Neural progenitor cell (in vitro differentiated cells): ENCODE data around the gene SUMF2. TPM values are rescaled to one million over a fixed set of nuclear protein-coding genes. Genes with fewer than 3 reads are reported as not detected.

Source experiments
- DNase-seq: peaks from one replicate; pipeline ENCODE4 v3.0.0-alpha.2; 2016; ENCODE audit warnings: low spot score
- H2AFZ ChIP-seq: fragments of 200-600 bp; sonication (generic); replicated peaks from 2 replicates; pipeline ENCODE4 v1.6.1; 2016; ENCODE audit warnings: antibody characterized with exemption
- H3F3A ChIP-seq: fragments of 200-600 bp; sonication (generic); 2 replicates; pipeline ENCODE4 v1.6.1; 2016; ENCODE audit warnings: antibody characterized with exemption, low read depth
- H3K27ac ChIP-seq: fragments of 200-600 bp; sonication (generic); 2 replicates; pipeline ENCODE4 v1.5.1; 2016; ENCODE audit warnings: mild to moderate bottlenecking
- H3K27me3 ChIP-seq: fragments of 200-600 bp; sonication (generic); 2 replicates; pipeline ENCODE4 v1.6.1; 2016; ENCODE audit warnings: mild to moderate bottlenecking, moderate library complexity
- H3K36me3 ChIP-seq: fragments of 200-600 bp; sonication (generic); 2 replicates; pipeline ENCODE4 v1.5.1; 2016
- H3K4me1 ChIP-seq: fragments of 200-600 bp; sonication (generic); 2 replicates; pipeline ENCODE4 v1.6.1; 2016; ENCODE audit warnings: mixed run types
- H3K4me2 ChIP-seq: fragments of 200-600 bp; sonication (generic); 2 replicates; pipeline ENCODE4 v1.6.1; 2016
- H3K4me3 ChIP-seq: fragments of 200-600 bp; sonication (generic); 2 replicates; pipeline ENCODE4 v1.5.1; 2016
- H3K79me2 ChIP-seq: fragments of 200-600 bp; sonication (generic); 2 replicates; pipeline ENCODE4 v1.6.1; 2016; ENCODE audit warnings: low read depth
- H3K9ac ChIP-seq: fragments of 200-600 bp; sonication (generic); 2 replicates; pipeline ENCODE4 v1.6.1; 2016
- H3K9me3 ChIP-seq: fragments of 200-600 bp; sonication (generic); 2 replicates; pipeline ENCODE4 v1.5.1; 2016; ENCODE audit warnings: low read depth
- H4K20me1 ChIP-seq: fragments of 200-600 bp; sonication (generic); 2 replicates; pipeline ENCODE4 v1.6.1; 2016; ENCODE audit warnings: low read depth
- H3K27ac Mint-ChIP-seq: 3 replicates; pipeline ENCODE4 v1.8.0; 2021; ENCODE audit warnings: mixed read lengths
- H3K27me3 Mint-ChIP-seq: 2 replicates; pipeline ENCODE4 v1.8.0; 2022; ENCODE audit warnings: low read depth, mild to moderate bottlenecking, inconsistent platforms, moderate library complexity, mixed read lengths; ENCODE audit not compliant: insufficient read depth
- H3K36me3 Mint-ChIP-seq: 3 replicates; pipeline ENCODE4 v1.8.0; 2021; ENCODE audit warnings: mixed read lengths
- H3K4me1 Mint-ChIP-seq: 3 replicates; pipeline ENCODE4 v1.8.0; 2021; ENCODE audit warnings: mixed read lengths
- H3K4me3 Mint-ChIP-seq: 3 replicates; pipeline ENCODE4 v1.8.0; 2021; ENCODE audit warnings: mild to moderate bottlenecking, moderate library complexity, mixed read lengths
- H3K9me3 Mint-ChIP-seq: 3 replicates; pipeline ENCODE4 v1.8.0; 2020; ENCODE audit warnings: mixed read lengths
- CTCF ChIP-seq: fragments of 200-600 bp; sonication (generic); IDR thresholded peaks from 2 replicates; pipeline ENCODE4 v1.5.1; 2017; ENCODE audit warnings: antibody characterized with exemption, mild to moderate bottlenecking
- EZH2 ChIP-seq: fragments of 200-600 bp; sonication (generic); IDR thresholded peaks from 2 replicates; pipeline ENCODE4 v1.6.1; 2017; ENCODE audit warnings: antibody characterized with exemption, mild to moderate bottlenecking, moderate library complexity
- EZH2phosphoT487 ChIP-seq: fragments of 200-600 bp; sonication (generic); IDR thresholded peaks from 2 replicates; pipeline ENCODE4 v1.6.1; 2017; ENCODE audit warnings: antibody characterized with exemption
- total RNA-seq: library from RNA; depleted of rRNA; stranded (reverse); fragments of >200 nt; gene quantifications from 2 replicates; pipeline ENCODE4 v1.2.3, GENCODE V29; 2015; ENCODE audit warnings: low replicate concordance

Gene SUMF2
- total RNA-seq, 1 donor from 2014 or later, result 76.1 TPM

GRCh38 chr7:56083150-56083785, 19.2 kb downstream of the SUMF2 start:
- no peak overlapping the region for H2AFZ ChIP-seq
- H3K27me3 Mint-ChIP-seq, result peaks cover 4% of the 10 kb centered on the region
- no peaks in the 10 kb centered on the region for H3K27me3 ChIP-seq
- H3K4me2 ChIP-seq, result no peak overlapping the region
- H3K36me3 ChIP-seq, result no peaks in the 10 kb centered on the region
- H3K4me3 ChIP-seq, result no peak overlapping the region
- no peaks in the 10 kb centered on the region for H3K4me1 ChIP-seq
- no peaks in the 10 kb centered on the region for H3K9me3 Mint-ChIP-seq
- H3K27ac ChIP-seq, result no peak overlapping the region
- no peak overlapping the region for H3K4me3 Mint-ChIP-seq
- H4K20me1 ChIP-seq, result no peaks in the 10 kb centered on the region
- H3K36me3 Mint-ChIP-seq, result peaks cover 9% of the 10 kb centered on the region
- H3K4me1 Mint-ChIP-seq, result no peaks in the 10 kb centered on the region
- TF ChIP-seq EZH2phosphoT487 (no peak), CTCF (no peak), EZH2 (no peak)
- H3K79me2 ChIP-seq, result no peaks in the 10 kb centered on the region
- no peak overlapping the region for H3K27ac Mint-ChIP-seq
- H3K9me3 ChIP-seq, result no peaks in the 10 kb centered on the region
- no peaks in the 10 kb centered on the region for H3F3A ChIP-seq
- no peak overlapping the region for H3K9ac ChIP-seq
- DNase-seq, result no peak

DNA sequence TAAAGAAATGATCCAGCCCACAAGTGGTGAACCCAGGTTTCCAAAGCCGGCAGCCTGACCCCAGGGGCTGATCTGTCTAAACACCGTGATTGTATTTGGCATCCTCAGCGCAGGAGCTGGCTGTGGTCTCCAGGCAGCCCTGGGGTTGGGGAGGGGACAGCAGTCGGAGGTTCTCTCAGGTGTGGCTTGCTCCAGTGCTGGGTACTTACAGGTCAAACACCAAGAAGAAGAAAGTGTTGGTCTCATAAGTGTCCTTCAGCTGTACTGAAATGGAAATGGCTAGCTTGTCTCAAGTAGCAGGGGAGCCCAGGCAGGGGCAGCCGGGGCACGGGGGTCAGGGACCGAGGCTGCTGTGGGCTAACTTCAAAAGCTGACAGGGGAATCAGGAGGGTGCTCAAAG, 22.7 kb downstream of the SUMF2 start:
- Histone ChIP-seq H3F3A (no peaks in the 10 kb centered on the region), H3K4me3 (no peak overlapping the region), H3K4me1 (no peaks in the 10 kb centered on the region), H3K9me3 (no peaks in the 10 kb centered on the region), H3K79me2 (no peaks in the 10 kb centered on the region), H3K4me2 (no peak overlapping the region), H3K36me3 (no peaks in the 10 kb centered on the region), H3K9ac (no peak overlapping the region), H4K20me1 (no peaks in the 10 kb centered on the region), H2AFZ (no peak overlapping the region), H3K27ac (no peak overlapping the region), H3K27me3 (no peaks in the 10 kb centered on the region)
- no peak overlapping the region for H3K27ac Mint-ChIP-seq
- H3K4me1 Mint-ChIP-seq, result no peaks in the 10 kb centered on the region
- no peak overlapping the region for H3K4me3 Mint-ChIP-seq
- DNase-seq, result no peak
- H3K36me3 Mint-ChIP-seq, result peaks cover 7% of the 10 kb centered on the region
- H3K27me3 Mint-ChIP-seq, result peaks cover 7% of the 10 kb centered on the region
- TF ChIP-seq EZH2phosphoT487, result no peak
- TF ChIP-seq EZH2, result no peak
- no peak for TF ChIP-seq CTCF
- H3K9me3 Mint-ChIP-seq, result no peaks in the 10 kb centered on the region

DNA sequence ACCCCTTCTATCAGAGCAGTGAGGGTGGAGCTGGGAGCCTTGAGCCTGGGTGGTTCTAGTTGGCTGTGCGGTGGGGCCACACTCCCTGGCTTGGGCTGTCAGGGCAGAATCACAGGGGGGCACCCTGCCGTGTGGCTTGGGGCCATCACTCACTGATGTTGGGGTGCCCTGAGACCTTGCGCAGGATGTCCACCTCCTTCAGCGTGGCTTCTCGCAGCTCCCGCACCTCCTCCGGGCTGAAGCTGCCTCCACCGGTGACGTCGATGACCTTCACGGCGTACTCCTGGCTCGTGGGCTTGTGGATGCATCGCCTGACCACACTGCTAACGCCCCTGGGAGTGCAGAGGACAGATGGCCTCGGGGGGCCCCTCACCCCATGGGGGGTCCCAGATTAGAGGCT, 23.4 kb downstream of the SUMF2 start:
- Mint-ChIP-seq H3K9me3 (no peaks in the 10 kb centered on the region), H3K4me3 (no peak overlapping the region), H3K36me3 (peaks cover 7% of the 10 kb centered on the region), H3K27me3 (peaks cover 5% of the 10 kb centered on the region), H3K4me1 (no peaks in the 10 kb centered on the region), H3K27ac (no peak overlapping the region)
- Histone ChIP-seq H3K4me3 (no peak overlapping the region), H3K4me1 (no peaks in the 10 kb centered on the region), H3K79me2 (no peaks in the 10 kb centered on the region), H3F3A (no peaks in the 10 kb centered on the region), H3K9ac (no peak overlapping the region), H4K20me1 (no peaks in the 10 kb centered on the region), H3K27ac (no peak overlapping the region), H2AFZ (no peak overlapping the region), H3K4me2 (no peak overlapping the region), H3K36me3 (no peaks in the 10 kb centered on the region), H3K9me3 (no peaks in the 10 kb centered on the region), H3K27me3 (no peaks in the 10 kb centered on the region)
- no peak for TF ChIP-seq EZH2
- TF ChIP-seq EZH2phosphoT487, result no peak
- no peak for TF ChIP-seq CTCF
- no peak for DNase-seq
